ENCODE results near the gene DYNC1LI1.

GRCh38 chr3:32545305-32545704, 25.4 kb downstream of the DYNC1LI1 start:
- TF ChIP-seq CTCF (conservative IDR thresholded peaks at IDR 0.05) (no peak), ZFX (IDR thresholded peaks at IDR 0.05) (no peak)
